ENCODE measurements around the gene QSER1. TPM values are rescaled to one million over a fixed set of nuclear protein-coding genes. Genes with fewer than 3 reads are reported as not detected.
A peak's percentile ranks its signal among the peaks of the same experiment; 100 is the strongest.
"Not testable (repeated sequence)": the region's sequence is repeated elsewhere in the genome, so short reads cannot be mapped to it uniquely, and the experiment has no call there.

QSER1 gene
- total RNA-seq, 4 donors from 2014 or later = 27.0 to 89.0 (median 49.5) TPM

GRCh38 chr11:32960553-32961164, 68.0 kb downstream of the QSER1 start:
- DNase-seq (ENCODE audit: low spot score in 2 of 2) = no peak
- H3K36me3 ChIP-seq = peaks cover 52% of the 10 kb centered on the region
- no peak overlapping the region for H3K4me3 ChIP-seq
- no peaks in the 10 kb centered on the region for H3K4me1 ChIP-seq
- no peaks in the 10 kb centered on the region for H3K27me3 ChIP-seq
- H3K9me3 ChIP-seq = no peaks in the 10 kb centered on the region
- WGBS = 3% methylated on average over 1 of the region's 1 CpG
- H3K27ac ChIP-seq = no peak overlapping the region
- peak; percentile 35 to 42 for TF ChIP-seq CTCF (IDR thresholded peaks at IDR 0.05)
- no peak for TF ChIP-seq POLR2AphosphoS5 (IDR thresholded peaks at IDR 0.05)

GRCh38 chr11:32962016-32962415, 69.4 kb downstream of the QSER1 start:
- TF ChIP-seq POLR2AphosphoS5 (IDR thresholded peaks at IDR 0.05) = no peak
- no peak for TF ChIP-seq EP300 (IDR thresholded peaks at IDR 0.05)
- no peak for TF ChIP-seq CTCF (IDR thresholded peaks at IDR 0.05)
- TF ChIP-seq POLR2A (IDR thresholded peaks at IDR 0.05) = no peak
- 89% methylated on average over 2 of the region's 2 CpGs for WGBS
- DNase-seq (ENCODE audit: low spot score in 2 of 2) = no peak
- Histone ChIP-seq H3K9me3 (no peaks in the 10 kb centered on the region), H3K4me3 (no peak overlapping the region), H3K27me3 (no peaks in the 10 kb centered on the region), H3K4me1 (no peaks in the 10 kb centered on the region), H3K27ac (no peak overlapping the region), H3K36me3 (peaks cover 49% of the 10 kb centered on the region)

GRCh38 chr11:32963721-32964120, 71.1 kb downstream of the QSER1 start:
- H3K36me3 ChIP-seq = peaks cover 39% of the 10 kb centered on the region
- no peak overlapping the region for H3K27ac ChIP-seq
- H3K9me3 ChIP-seq = no peaks in the 10 kb centered on the region
- H3K4me3 ChIP-seq = no peak overlapping the region
- DNase-seq (ENCODE audit: low spot score in 2 of 2) = no peak
- WGBS = 95% methylated on average over 2 of the region's 2 CpGs
- no peak for TF ChIP-seq EP300 (IDR thresholded peaks at IDR 0.05)
- TF ChIP-seq CTCF (IDR thresholded peaks at IDR 0.05) = no peak
- no peak for TF ChIP-seq POLR2A (IDR thresholded peaks at IDR 0.05)
- TF ChIP-seq POLR2AphosphoS5 (IDR thresholded peaks at IDR 0.05) = no peak
- no peaks in the 10 kb centered on the region for H3K27me3 ChIP-seq
- no peaks in the 10 kb centered on the region for H3K4me1 ChIP-seq

- Histone ChIP-seq H3K27me3 (no peaks in the 10 kb centered on the region), H3K9me3 (no peaks in the 10 kb centered on the region), H3K4me1 (no peaks in the 10 kb centered on the region), H3K36me3 (peaks cover 51% of the 10 kb centered on the region), H3K27ac (no peak overlapping the region), H3K4me3 (no peak overlapping the region)
- DNase-seq (ENCODE audit: low spot score in 2 of 2) = no peak
- WGBS = 80% methylated on average over 1 of the region's 1 CpG
- TF ChIP-seq EP300 (IDR thresholded peaks at IDR 0.05) = no peak
Observed at GRCh38 chr11:32968541-32968940, 75.9 kb downstream of the QSER1 start.

- H3K27me3 ChIP-seq; H3K9me3 ChIP-seq; DNase-seq (ENCODE audit: low spot score in 2 of 2); H3K4me3 ChIP-seq; H3K4me1 ChIP-seq; H3K27ac ChIP-seq: not testable (repeated sequence)
- 98% methylated on average over 3 of the region's 3 CpGs for WGBS
- peaks cover 48% of the 10 kb centered on the region for H3K36me3 ChIP-seq
Observed at GRCh38 chr11:32972233-32972632, 79.6 kb downstream of the QSER1 start.

GRCh38 chr11:32972781-32973180, 80.2 kb downstream of the QSER1 start:
- H3K27ac ChIP-seq = no peak overlapping the region
- TF ChIP-seq EP300 (IDR thresholded peaks at IDR 0.05) (no peak), CTCF (IDR thresholded peaks at IDR 0.05) (no peak), POLR2A (IDR thresholded peaks at IDR 0.05) (no peak), POLR2AphosphoS5 (IDR thresholded peaks at IDR 0.05) (no peak)
- H3K4me1 ChIP-seq = no peaks in the 10 kb centered on the region
- 89% methylated on average over 3 of the region's 3 CpGs for WGBS
- peaks cover 45% of the 10 kb centered on the region for H3K36me3 ChIP-seq
- no peaks in the 10 kb centered on the region for H3K27me3 ChIP-seq
- no peak overlapping the region for H3K4me3 ChIP-seq
- no peaks in the 10 kb centered on the region for H3K9me3 ChIP-seq
- DNase-seq (ENCODE audit: low spot score in 2 of 2) = no peak
